ENCODE measurements around the gene ZNF385B. TPM values are rescaled to one million over a fixed set of nuclear protein-coding genes. Genes with fewer than 3 reads are reported as not detected.

The ZNF385B gene
- total RNA-seq, 2 donors from 2014 or later = not detected

DNA sequence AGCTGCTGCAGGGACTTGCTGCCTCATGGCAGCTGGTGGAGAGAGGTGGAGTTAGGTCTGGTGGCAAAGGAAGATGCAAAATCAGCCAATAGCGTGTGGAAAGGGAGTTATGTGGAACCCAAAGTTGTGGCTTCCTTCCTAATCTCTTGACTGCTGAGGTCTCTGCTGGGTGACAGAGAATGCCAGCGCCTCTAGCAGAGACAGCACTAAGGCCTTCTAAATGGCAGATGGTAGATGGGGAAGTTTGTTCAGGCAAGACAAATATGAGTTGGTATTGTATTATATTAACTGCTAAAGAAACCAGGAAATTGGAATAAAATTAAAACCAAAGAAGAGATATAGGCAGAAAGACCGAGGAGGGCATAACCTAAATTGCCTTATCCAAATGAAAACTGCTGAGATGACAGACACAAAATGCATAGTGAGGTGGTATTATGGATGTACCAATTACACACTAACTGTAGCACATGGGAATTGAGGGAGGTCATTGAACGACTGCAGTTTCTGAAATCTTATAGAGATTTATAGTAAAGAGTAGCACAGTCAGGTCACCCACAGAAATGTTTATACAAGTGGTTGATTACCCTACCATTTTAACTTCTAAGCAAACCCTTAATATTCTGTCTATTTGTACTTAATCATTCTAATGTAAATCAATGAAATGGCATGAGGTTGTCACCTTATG, 350.2 kb downstream of the ZNF385B start:
- DNase-seq (no peak), ATAC-seq (no peak)
- no peak overlapping the region for H3K27ac Mint-ChIP-seq
- H3K36me3 Mint-ChIP-seq (ENCODE audit: low read depth) = no peaks in the 10 kb centered on the region
- no peaks in the 10 kb centered on the region for H3K4me1 Mint-ChIP-seq
- no peaks in the 10 kb centered on the region for H3K27me3 Mint-ChIP-seq
- H3K9me3 ChIP-seq (ENCODE audit: control insufficient read depth, low read length, poor library complexity, severe bottlenecking) = no peaks in the 10 kb centered on the region
- no peak overlapping the region for H3K4me3 Mint-ChIP-seq

DNA sequence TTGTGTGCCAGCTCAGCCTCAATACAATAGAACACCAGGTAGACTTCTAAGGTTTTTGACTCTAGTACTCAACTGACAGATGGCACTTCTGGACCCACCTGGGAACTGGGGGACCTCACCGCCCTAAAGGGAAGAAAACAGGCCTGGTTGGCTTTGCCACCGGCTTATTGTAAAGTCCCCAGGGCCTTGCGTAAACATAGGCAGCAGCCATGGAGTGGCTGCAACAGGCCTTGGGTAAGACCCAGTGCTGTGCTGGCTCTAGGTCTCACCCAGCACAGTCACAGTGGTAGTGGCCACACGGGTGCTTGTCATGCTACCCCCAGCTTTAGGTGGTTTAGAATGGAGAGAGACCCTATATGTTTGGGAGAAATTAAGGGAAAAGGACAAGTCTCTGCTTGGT, 366.1 kb downstream of the ZNF385B start:
- ATAC-seq = no peak
- no peak overlapping the region for H3K27ac Mint-ChIP-seq
- H3K36me3 Mint-ChIP-seq (ENCODE audit: low read depth) = no peaks in the 10 kb centered on the region
- no peak overlapping the region for H3K4me3 Mint-ChIP-seq
- no peaks in the 10 kb centered on the region for H3K27me3 Mint-ChIP-seq
- H3K9me3 ChIP-seq (ENCODE audit: control insufficient read depth, low read length, poor library complexity, severe bottlenecking) = no peaks in the 10 kb centered on the region
- no peak for DNase-seq
- no peaks in the 10 kb centered on the region for H3K4me1 Mint-ChIP-seq

DNA sequence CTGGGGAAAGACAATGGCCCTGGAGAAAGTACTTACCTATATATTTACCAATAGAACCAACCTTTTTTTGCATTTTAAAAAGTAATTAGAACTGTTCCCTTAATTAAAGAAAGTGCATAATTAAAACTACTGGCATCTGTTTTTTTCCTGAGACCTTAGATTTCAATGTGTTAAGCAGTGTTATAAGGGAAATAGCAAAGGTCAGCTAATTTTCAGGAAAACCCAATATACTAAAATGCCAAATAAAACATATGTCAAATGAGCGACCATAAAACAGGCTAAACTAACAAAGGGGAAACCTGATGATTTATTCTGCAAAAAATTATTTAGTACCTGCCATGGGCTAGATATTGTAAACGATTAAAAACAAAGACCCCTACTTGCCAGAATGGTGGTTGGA, 372.8 kb downstream of the ZNF385B start:
- no peak overlapping the region for H3K4me3 Mint-ChIP-seq
- ATAC-seq (no peak), DNase-seq (no peak)
- H3K9me3 ChIP-seq (ENCODE audit: control insufficient read depth, low read length, poor library complexity, severe bottlenecking) = no peaks in the 10 kb centered on the region
- H3K27me3 Mint-ChIP-seq = no peaks in the 10 kb centered on the region
- H3K36me3 Mint-ChIP-seq (ENCODE audit: low read depth) = no peaks in the 10 kb centered on the region
- no peak overlapping the region for H3K27ac Mint-ChIP-seq
- H3K4me1 Mint-ChIP-seq = no peaks in the 10 kb centered on the region

DNA sequence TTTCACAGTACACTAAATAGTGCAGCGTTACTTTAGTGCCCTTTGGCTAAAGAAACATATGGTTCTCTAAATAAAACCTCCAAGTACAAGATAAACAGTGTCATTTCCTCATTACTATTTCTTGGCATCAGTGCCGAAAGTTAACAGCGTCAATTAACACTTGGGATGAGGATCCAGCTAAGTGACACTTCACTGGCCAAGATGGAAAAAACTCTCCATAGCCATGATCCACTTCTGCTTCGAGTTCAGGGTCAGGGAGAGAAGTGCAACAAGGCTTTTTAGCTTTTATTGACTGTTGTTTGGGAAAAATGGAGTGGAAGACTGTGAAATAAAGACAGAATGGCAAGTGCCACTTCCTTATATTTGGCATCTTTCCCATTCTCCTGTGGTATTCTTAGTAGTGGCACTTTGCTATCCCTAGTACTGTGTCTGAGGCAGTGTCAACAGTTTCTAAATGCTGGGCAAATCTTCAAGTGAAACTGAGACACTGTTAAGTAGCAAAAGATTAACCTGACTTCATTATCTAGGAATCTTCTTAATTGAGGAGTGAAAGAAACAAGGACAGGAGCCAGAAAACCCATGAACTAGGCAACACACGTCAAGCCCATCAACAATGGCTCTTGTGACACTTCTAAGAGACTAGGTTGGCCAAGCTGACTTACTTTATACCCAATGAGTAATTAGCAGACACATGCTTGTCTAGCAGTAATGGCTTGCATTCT, 374.2 kb downstream of the ZNF385B start:
- Mint-ChIP-seq H3K4me3 (no peak overlapping the region), H3K36me3 (ENCODE audit: low read depth) (no peaks in the 10 kb centered on the region), H3K4me1 (no peaks in the 10 kb centered on the region), H3K27ac (no peak overlapping the region), H3K27me3 (no peaks in the 10 kb centered on the region)
- H3K9me3 ChIP-seq (ENCODE audit: control insufficient read depth, low read length, poor library complexity, severe bottlenecking) = no peaks in the 10 kb centered on the region
- ATAC-seq = no peak
- DNase-seq = no peak

DNA sequence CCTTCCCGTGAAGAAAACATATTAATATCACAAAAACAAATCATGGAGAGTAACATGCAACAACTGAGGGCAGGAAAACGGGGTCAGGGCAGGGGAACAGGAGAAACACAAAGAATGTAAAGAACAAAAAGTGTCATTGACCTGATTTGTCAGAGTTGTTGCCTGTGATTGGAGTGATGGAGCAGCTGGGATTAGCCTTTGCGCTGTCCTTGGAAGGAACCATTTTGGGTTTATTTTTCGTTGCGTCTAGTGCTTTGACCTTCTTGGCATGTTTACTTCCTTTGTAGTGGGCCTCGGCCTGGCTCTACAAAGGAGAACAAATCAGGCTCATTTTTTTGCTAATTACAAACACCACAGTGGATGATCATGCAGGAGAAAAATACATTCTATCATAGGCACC, 378.3 kb downstream of the ZNF385B start:
- ATAC-seq = no peak
- no peaks in the 10 kb centered on the region for H3K36me3 Mint-ChIP-seq (ENCODE audit: low read depth)
- DNase-seq = no peak
- no peaks in the 10 kb centered on the region for H3K27me3 Mint-ChIP-seq
- no peaks in the 10 kb centered on the region for H3K4me1 Mint-ChIP-seq
- no peak overlapping the region for H3K27ac Mint-ChIP-seq
- H3K4me3 Mint-ChIP-seq = no peak overlapping the region
- H3K9me3 ChIP-seq (ENCODE audit: control insufficient read depth, low read length, poor library complexity, severe bottlenecking) = no peaks in the 10 kb centered on the region

DNA sequence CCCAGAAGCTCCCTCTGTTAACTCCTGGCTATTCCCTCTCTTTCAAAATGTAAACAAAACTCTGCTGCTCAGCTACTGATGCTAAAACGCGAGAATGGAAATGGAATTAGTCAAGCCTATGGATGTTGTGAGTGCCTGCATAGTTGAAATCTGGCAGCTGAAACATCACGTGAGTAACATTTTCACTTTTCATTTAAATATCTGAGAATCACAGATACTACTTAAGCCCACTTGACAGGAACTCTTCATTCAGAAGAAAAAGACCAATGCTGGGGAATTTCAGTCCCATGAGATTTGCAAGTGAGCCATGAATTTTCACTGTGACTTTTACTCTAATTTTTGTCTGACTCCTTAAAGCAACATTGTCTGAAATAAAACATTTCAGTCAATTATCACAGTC, 381.5 kb downstream of the ZNF385B start:
- ATAC-seq (no peak), DNase-seq (no peak)
- Mint-ChIP-seq H3K36me3 (ENCODE audit: low read depth) (no peaks in the 10 kb centered on the region), H3K4me1 (no peaks in the 10 kb centered on the region), H3K27ac (no peak overlapping the region), H3K4me3 (no peak overlapping the region), H3K27me3 (no peaks in the 10 kb centered on the region)
- no peaks in the 10 kb centered on the region for H3K9me3 ChIP-seq (ENCODE audit: control insufficient read depth, low read length, poor library complexity, severe bottlenecking)

DNA sequence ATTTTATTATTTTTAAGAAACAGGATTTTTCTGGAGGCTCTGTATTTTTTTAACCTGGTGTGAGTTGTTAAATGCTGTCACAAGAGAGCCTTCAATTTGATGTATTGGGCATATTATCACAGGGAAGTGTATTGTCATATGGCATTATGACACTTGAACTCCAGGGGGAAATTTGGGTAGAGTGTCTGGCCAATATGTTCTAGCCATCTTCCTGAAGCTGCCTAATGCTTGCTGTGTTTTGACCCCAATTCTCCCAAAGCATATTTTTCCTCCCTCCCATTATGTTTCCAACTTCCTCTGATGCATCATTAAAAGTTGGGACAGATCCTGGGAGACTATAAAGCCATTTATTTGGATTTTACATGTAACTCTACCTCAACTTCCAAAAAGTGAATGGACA, 382.6 kb downstream of the ZNF385B start:
- Mint-ChIP-seq H3K36me3 (ENCODE audit: low read depth) (no peaks in the 10 kb centered on the region), H3K4me1 (no peaks in the 10 kb centered on the region), H3K4me3 (no peak overlapping the region), H3K27ac (no peak overlapping the region), H3K27me3 (no peaks in the 10 kb centered on the region)
- H3K9me3 ChIP-seq (ENCODE audit: control insufficient read depth, low read length, poor library complexity, severe bottlenecking) = no peaks in the 10 kb centered on the region
- no peak for DNase-seq
- ATAC-seq = no peak

DNA sequence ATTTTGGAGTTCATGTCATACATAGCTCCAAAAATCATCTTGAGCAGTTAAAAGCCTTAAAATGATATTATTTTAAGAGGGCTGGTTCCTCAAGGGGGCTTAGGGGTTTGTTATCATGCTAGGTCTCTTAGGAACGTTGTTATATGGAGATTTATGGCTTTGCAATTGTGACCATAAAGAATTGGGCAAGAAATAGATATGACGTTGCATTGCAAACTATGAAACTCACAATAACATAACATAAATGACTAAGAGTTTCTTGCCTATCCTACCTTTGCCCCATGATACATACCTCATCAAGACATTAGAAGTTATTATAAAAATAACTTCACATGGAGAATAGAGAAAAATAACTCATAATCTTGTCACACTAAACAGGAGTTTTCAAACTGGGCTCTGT, 390.4 kb downstream of the ZNF385B start:
- no peaks in the 10 kb centered on the region for H3K4me1 Mint-ChIP-seq
- no peak overlapping the region for H3K4me3 Mint-ChIP-seq
- no peaks in the 10 kb centered on the region for H3K9me3 ChIP-seq (ENCODE audit: control insufficient read depth, low read length, poor library complexity, severe bottlenecking)
- ATAC-seq (no peak), DNase-seq (no peak)
- H3K27me3 Mint-ChIP-seq = no peaks in the 10 kb centered on the region
- no peaks in the 10 kb centered on the region for H3K36me3 Mint-ChIP-seq (ENCODE audit: low read depth)
- H3K27ac Mint-ChIP-seq = no peak overlapping the region

DNA sequence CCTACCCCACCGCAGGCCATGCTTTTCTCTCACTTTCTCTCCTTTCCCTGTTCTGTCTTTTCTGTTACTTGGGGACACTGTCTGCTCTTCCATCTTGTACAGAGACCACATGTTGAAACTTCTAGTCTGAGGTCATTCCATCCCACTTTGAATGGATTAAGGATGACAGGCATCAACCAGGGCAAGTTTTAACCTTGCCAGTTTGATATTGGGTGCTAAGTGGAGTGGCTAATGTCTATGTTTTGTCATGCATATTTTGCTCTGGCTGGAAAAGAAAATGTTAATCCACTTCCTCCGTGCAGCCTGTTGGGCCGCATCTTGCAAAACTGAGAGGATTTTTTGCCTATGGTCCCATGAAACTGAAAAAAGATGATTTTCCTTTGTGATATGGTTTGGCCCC, 391.3 kb downstream of the ZNF385B start:
- ATAC-seq (no peak), DNase-seq (no peak)
- H3K9me3 ChIP-seq (ENCODE audit: control insufficient read depth, low read length, poor library complexity, severe bottlenecking) = no peaks in the 10 kb centered on the region
- no peaks in the 10 kb centered on the region for H3K27me3 Mint-ChIP-seq
- no peaks in the 10 kb centered on the region for H3K4me1 Mint-ChIP-seq
- H3K27ac Mint-ChIP-seq = no peak overlapping the region
- no peaks in the 10 kb centered on the region for H3K36me3 Mint-ChIP-seq (ENCODE audit: low read depth)
- no peak overlapping the region for H3K4me3 Mint-ChIP-seq

DNA sequence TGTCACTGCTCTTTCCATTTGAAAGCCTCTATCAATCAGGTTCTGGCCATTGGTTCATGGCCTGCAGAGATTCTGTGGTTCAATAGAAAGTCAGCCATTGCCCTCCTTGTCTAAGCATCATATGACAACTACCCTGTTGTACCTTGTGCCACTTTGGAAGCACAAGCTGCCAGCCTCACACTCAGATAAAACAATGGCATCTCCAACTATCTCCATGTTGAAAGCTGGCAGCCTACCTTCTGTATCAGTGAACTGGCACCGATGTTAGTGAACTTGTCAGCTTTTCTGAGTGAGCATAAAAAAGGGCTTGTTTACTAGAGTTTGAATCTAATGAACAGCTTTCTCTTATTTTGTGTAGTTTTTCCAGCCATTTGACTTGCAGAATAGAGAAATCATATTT, 393.5 kb downstream of the ZNF385B start:
- Mint-ChIP-seq H3K27ac (no peak overlapping the region), H3K4me3 (no peak overlapping the region), H3K27me3 (no peaks in the 10 kb centered on the region), H3K4me1 (no peaks in the 10 kb centered on the region), H3K36me3 (ENCODE audit: low read depth) (no peaks in the 10 kb centered on the region)
- no peak for ATAC-seq
- no peak for DNase-seq
- H3K9me3 ChIP-seq (ENCODE audit: control insufficient read depth, low read length, poor library complexity, severe bottlenecking) = no peaks in the 10 kb centered on the region

DNA sequence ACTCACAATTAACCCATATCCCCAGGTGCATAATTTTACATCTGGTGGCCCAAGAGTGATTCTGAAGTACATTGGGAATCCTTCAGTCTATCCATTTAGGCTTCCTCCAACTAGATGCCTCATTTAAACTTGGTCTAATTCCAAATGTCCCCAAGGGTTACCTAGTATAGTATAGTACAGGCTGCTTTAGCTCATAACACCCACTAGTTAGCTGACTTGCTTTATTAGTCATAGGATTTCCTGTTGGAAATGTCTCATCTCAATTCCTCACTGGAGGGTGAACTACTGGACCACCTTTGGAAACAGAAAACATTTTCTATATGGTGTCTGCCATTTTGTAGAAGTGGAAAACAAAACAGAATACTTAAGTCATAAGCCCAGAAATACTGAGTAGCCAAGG, 394.3 kb downstream of the ZNF385B start:
- Mint-ChIP-seq H3K36me3 (ENCODE audit: low read depth) (no peaks in the 10 kb centered on the region), H3K4me1 (no peaks in the 10 kb centered on the region), H3K4me3 (no peak overlapping the region), H3K27ac (no peak overlapping the region), H3K27me3 (no peaks in the 10 kb centered on the region)
- DNase-seq (no peak), ATAC-seq (no peak)
- H3K9me3 ChIP-seq (ENCODE audit: control insufficient read depth, low read length, poor library complexity, severe bottlenecking) = no peaks in the 10 kb centered on the region

DNA sequence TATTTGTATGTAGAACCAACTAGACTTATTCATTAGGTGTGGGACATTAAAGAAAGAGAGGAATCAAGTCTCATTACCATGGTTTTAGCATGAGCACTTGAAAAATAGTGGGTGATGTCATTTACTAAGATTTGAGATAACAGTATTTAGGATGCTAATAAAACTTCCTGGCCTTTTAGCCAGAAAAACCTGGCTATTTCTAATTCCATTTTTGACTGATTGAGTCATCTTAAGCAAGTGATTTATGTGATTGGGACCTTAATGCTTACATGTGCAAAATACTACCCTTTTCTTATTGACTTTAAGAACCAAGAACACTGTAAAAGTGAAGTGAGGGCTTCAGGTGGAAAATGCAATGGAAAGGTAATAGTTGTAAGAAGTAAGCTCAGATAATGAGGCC, 400.0 kb downstream of the ZNF385B start:
- H3K9me3 ChIP-seq (ENCODE audit: control insufficient read depth, low read length, poor library complexity, severe bottlenecking) = no peaks in the 10 kb centered on the region
- Mint-ChIP-seq H3K27ac (no peak overlapping the region), H3K4me1 (no peaks in the 10 kb centered on the region), H3K27me3 (no peaks in the 10 kb centered on the region), H3K36me3 (ENCODE audit: low read depth) (no peaks in the 10 kb centered on the region), H3K4me3 (no peak overlapping the region)
- DNase-seq (no peak), ATAC-seq (no peak)

DNA sequence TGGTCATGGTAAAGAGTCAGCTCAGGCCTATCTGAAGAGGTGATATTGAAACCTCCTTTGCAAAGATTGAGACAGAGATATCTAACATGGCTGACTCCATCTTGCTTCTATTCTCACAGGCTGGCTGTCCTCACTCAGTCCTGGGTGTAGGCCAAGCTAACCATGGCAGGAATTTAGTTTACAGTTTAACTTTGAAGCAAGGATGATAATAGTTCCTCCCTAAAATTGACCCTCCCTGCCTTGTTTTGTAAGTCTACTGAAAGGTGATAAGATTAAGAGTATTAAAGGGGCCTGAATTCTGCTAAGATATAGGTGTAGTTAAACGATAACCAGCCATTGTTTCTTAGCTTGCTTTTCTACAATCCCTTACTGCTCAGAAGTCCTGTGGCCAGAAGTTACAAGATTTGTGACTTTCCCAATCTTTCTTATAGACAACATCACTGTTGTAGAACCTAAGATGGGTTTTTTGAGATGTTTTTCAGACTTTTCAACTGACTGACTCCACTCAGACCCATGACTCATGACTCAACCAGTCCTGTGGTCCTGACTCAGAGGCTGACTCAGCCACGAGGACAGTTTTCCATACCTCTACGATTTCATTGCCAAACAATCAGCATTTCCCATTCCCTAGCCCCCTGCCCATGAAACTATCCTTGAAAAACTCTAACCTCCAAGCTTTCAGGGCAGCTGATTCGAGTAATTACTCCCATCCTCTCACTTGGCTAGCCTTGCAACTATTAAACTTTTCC, 401.1 kb downstream of the ZNF385B start:
- Mint-ChIP-seq H3K27ac (no peak overlapping the region), H3K27me3 (no peaks in the 10 kb centered on the region), H3K4me3 (no peak overlapping the region), H3K4me1 (no peaks in the 10 kb centered on the region), H3K36me3 (ENCODE audit: low read depth) (no peaks in the 10 kb centered on the region)
- H3K9me3 ChIP-seq (ENCODE audit: control insufficient read depth, low read length, poor library complexity, severe bottlenecking) = no peaks in the 10 kb centered on the region
- DNase-seq (no peak), ATAC-seq (no peak)

Measured in T-helper 17 cell (primary cell).